ENCODE data around the gene BIRC6. TPM values are rescaled to one million over a fixed set of nuclear protein-coding genes. Genes with fewer than 3 reads are reported as not detected.
A peak's percentile ranks its signal among the peaks of the same experiment; 100 is the strongest.
"Not testable (repeated sequence)": the region's sequence is repeated elsewhere in the genome, so short reads cannot be mapped to it uniquely, and the experiment has no call there.

Gene BIRC6
- total and polyA plus RNA-seq, 2 donors (not counting 1 experiment from before 2014, with no cell fraction given): 46.7 to 162 TPM

DNA sequence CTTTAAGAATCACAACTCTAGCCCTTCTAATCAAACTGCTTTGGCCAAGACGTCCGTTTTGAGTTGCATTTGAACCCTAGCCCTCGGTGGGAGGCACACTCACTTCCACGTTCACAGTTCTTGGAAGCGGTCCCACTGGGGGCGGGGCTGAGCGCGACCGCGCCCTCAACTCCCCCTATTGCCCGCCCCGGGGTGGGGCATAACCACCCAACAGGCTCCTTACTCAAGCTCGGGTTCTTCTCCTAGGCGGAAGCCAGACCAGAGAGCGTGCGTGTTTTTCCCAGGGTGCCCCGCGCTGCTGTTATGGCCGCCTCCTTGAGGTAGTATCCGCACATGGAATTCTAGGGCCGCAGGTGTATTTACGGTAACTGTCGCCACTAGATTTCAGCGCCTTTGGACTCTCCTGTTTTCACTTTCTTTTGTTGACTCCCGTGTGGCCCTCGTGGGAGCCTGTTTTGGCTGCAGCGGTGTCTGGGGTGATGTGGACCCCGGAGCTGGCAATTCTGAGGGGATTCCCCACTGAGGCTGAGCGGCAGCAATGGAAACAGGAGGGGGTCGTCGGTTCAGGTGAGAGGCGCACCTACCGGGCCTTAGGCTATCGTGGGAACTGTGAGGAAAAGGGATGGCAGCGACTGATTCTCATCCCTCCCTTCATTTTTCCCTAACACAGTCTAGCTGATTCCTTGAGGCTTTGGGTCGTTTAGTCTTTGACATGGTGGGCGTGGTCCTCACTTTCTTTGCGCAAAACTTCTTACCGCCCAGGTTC lies 271.2 kb downstream of the BIRC6 start, which contains the start of gene TTC27:
Gene TTC27, plus strand, starts transcription at position 237 of the 766 bp plus-strand sequence. Its CDS starts 243 bp downstream, at position 480.
- Histone ChIP-seq H4K20me1 (ENCODE audit: control insufficient read depth, extremely low read depth, insufficient read depth, low read length) (no peaks in the 10 kb centered on the region), H3K36me3 (ENCODE audit: control insufficient read depth, insufficient read depth, low read length) (peaks cover 1% of the 10 kb centered on the region), H3K4me2 (ENCODE audit: extremely low read depth, insufficient read depth, low read length) (peak within 1 kb of the TSS; percentile 86), H3K4me3 (replicated peaks in 1 of 4; ENCODE audit: control extremely low read depth in 1 of 4, insufficient read depth in 1 of 4, low read depth in 3 of 4, low read length in 4 of 4) (peak within 1 kb of the TSS; percentile 45 to 98 (median 78)), H3K27me3 (ENCODE audit: control insufficient read depth, insufficient read depth, low read length) (no peaks in the 10 kb centered on the region), H3K79me2 (ENCODE audit: control insufficient read depth, insufficient read depth, low read length) (peaks cover 10% of the 10 kb centered on the region), H3K4me1 (ENCODE audit: control insufficient read depth, extremely low read depth, insufficient read depth, low read length) (no peaks in the 10 kb centered on the region), H3K9me3 (ENCODE audit: control insufficient read depth, insufficient read depth, low read depth, low read length) (no peaks in the 10 kb centered on the region), H3K27ac (ENCODE audit: insufficient read depth, low read length) (peak within 1 kb of the TSS; percentile 76), H3K9ac (ENCODE audit: insufficient read depth, low read length) (peak within 1 kb of the TSS; percentile 54), H2AFZ (ENCODE audit: low read length) (peak within 1 kb of the TSS; percentile 97)
- DNase-seq (ENCODE audit: low read depth in 2 of 2): peak; percentile 94 to 95
- TF ChIP-seq, protein P1, sequence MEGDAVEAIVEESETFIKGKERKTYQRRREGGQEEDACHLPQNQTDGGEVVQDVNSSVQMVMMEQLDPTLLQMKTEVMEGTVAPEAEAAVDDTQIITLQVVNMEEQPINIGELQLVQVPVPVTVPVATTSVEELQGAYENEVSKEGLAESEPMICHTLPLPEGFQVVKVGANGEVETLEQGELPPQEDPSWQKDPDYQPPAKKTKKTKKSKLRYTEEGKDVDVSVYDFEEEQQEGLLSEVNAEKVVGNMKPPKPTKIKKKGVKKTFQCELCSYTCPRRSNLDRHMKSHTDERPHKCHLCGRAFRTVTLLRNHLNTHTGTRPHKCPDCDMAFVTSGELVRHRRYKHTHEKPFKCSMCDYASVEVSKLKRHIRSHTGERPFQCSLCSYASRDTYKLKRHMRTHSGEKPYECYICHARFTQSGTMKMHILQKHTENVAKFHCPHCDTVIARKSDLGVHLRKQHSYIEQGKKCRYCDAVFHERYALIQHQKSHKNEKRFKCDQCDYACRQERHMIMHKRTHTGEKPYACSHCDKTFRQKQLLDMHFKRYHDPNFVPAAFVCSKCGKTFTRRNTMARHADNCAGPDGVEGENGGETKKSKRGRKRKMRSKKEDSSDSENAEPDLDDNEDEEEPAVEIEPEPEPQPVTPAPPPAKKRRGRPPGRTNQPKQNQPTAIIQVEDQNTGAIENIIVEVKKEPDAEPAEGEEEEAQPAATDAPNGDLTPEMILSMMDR (conservative IDR thresholded peaks at IDR 0.05 in 1 of 2, IDR thresholded peaks at IDR 0.05 in 1 of 2; ENCODE audit: low read depth in 1 of 2, low read length in 2 of 2): no peak
- TF ChIP-seq EZH2 (IDR thresholded peaks at IDR 0.05; ENCODE audit: low read length, missing control alignments): no peak

DNA sequence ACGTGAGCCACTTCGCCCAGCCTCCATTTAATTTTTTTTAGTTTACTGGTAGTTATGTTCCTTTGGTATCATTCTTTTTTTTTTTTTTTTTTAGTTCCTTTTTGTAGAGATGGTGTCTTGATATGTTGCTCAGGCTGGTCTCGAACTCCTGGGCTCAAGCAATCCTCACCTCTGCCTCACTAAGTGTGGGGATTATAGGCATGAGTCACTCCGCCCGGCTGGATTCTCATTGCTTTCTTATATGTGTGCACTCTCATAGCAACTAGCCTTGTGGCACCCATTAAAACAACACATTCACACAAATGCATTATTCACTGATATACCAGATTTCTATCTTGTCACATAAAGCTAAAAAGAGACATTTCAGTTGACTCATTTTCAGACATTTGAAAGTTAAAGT lies 275.3 kb downstream of the BIRC6 start:
- Histone ChIP-seq H4K20me1 (ENCODE audit: control insufficient read depth, extremely low read depth, insufficient read depth, low read length) (no peaks in the 10 kb centered on the region), H3K4me3 (replicated peaks in 1 of 4; ENCODE audit: control extremely low read depth in 1 of 4, insufficient read depth in 1 of 4, low read depth in 3 of 4, low read length in 4 of 4) (no peak overlapping the region), H3K9ac (ENCODE audit: insufficient read depth, low read length) (no peak overlapping the region), H3K4me1 (ENCODE audit: control insufficient read depth, extremely low read depth, insufficient read depth, low read length) (no peaks in the 10 kb centered on the region), H3K36me3 (ENCODE audit: control insufficient read depth, insufficient read depth, low read length) (peaks cover 1% of the 10 kb centered on the region), H3K9me3 (ENCODE audit: control insufficient read depth, insufficient read depth, low read depth, low read length) (no peaks in the 10 kb centered on the region), H3K4me2 (ENCODE audit: extremely low read depth, insufficient read depth, low read length) (no peak overlapping the region), H2AFZ (ENCODE audit: low read length) (no peak overlapping the region), H3K27me3 (ENCODE audit: control insufficient read depth, insufficient read depth, low read length) (no peaks in the 10 kb centered on the region), H3K79me2 (ENCODE audit: control insufficient read depth, insufficient read depth, low read length) (peaks cover 10% of the 10 kb centered on the region), H3K27ac (ENCODE audit: insufficient read depth, low read length) (no peak overlapping the region)
- DNase-seq (ENCODE audit: low read depth in 2 of 2): peak; percentile 24 to 60
- TF ChIP-seq EZH2 (IDR thresholded peaks at IDR 0.05; ENCODE audit: low read length, missing control alignments): no peak

DNA sequence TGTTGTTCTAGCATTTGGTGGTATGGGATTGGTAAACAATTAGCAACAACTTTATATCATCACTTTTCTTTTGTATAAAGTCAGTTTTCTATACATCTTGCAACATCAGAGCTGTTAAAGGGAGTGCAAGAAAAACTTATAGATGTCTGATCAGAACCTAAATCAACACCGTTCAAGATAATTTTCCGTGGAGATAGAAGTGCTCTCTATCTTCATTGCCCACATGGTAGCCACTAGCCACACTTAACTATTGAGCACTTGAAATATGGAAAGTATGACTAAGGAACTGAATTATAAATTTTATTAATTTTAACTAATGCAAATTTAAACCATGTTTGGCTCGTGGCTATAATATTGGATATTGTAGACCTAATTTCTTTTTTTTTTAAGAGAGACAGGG lies 276.2 kb downstream of the BIRC6 start:
- Histone ChIP-seq H3K9ac (ENCODE audit: insufficient read depth, low read length) (no peak overlapping the region), H3K4me1 (ENCODE audit: control insufficient read depth, extremely low read depth, insufficient read depth, low read length) (no peaks in the 10 kb centered on the region), H4K20me1 (ENCODE audit: control insufficient read depth, extremely low read depth, insufficient read depth, low read length) (no peaks in the 10 kb centered on the region), H3K79me2 (ENCODE audit: control insufficient read depth, insufficient read depth, low read length) (peaks cover 10% of the 10 kb centered on the region), H2AFZ (ENCODE audit: low read length) (no peak overlapping the region), H3K36me3 (ENCODE audit: control insufficient read depth, insufficient read depth, low read length) (peaks cover 1% of the 10 kb centered on the region), H3K4me3 (replicated peaks in 1 of 4; ENCODE audit: control extremely low read depth in 1 of 4, insufficient read depth in 1 of 4, low read depth in 3 of 4, low read length in 4 of 4) (no peak overlapping the region), H3K27ac (ENCODE audit: insufficient read depth, low read length) (no peak overlapping the region), H3K9me3 (ENCODE audit: control insufficient read depth, insufficient read depth, low read depth, low read length) (no peaks in the 10 kb centered on the region), H3K4me2 (ENCODE audit: extremely low read depth, insufficient read depth, low read length) (no peak overlapping the region), H3K27me3 (ENCODE audit: control insufficient read depth, insufficient read depth, low read length) (no peaks in the 10 kb centered on the region)
- no peak for TF ChIP-seq EZH2 (IDR thresholded peaks at IDR 0.05; ENCODE audit: low read length, missing control alignments)
- TF ChIP-seq, protein P1 (conservative IDR thresholded peaks at IDR 0.05 in 1 of 2, IDR thresholded peaks at IDR 0.05 in 1 of 2; ENCODE audit: low read depth in 1 of 2, low read length in 2 of 2): no peak
- no peak for DNase-seq (ENCODE audit: low read depth in 2 of 2)

DNA sequence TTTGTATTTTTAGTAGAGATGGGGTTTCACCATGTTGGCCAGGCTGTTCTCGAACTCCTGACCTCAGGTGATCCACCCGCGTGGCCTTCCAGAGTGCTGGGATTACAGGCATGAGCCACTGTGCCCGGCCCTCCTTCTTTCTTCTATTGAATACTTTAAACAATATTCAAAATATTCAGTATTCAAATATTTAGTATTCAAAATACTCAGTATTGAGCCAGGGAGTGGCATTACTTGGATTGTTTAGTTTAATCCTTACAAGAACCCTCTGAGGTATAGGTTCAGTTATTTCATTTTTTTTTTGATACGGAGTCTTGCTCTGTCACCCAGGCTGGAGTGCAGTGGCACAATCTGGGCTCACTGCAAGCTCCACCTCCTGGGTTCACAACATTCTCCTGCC lies 281.7 kb downstream of the BIRC6 start:
- H3K36me3 ChIP-seq (ENCODE audit: control insufficient read depth, insufficient read depth, low read length); H3K27me3 ChIP-seq (ENCODE audit: control insufficient read depth, insufficient read depth, low read length); H3K9me3 ChIP-seq (ENCODE audit: control insufficient read depth, insufficient read depth, low read depth, low read length); H3K27ac ChIP-seq (ENCODE audit: insufficient read depth, low read length); H3K4me1 ChIP-seq (ENCODE audit: control insufficient read depth, extremely low read depth, insufficient read depth, low read length); H3K4me3 ChIP-seq (replicated peaks in 1 of 4; ENCODE audit: control extremely low read depth in 1 of 4, insufficient read depth in 1 of 4, low read depth in 3 of 4, low read length in 4 of 4); DNase-seq (ENCODE audit: low read depth in 2 of 2); H2AFZ ChIP-seq (ENCODE audit: low read length); H3K4me2 ChIP-seq (ENCODE audit: extremely low read depth, insufficient read depth, low read length); H3K79me2 ChIP-seq (ENCODE audit: control insufficient read depth, insufficient read depth, low read length); H3K9ac ChIP-seq (ENCODE audit: insufficient read depth, low read length); H4K20me1 ChIP-seq (ENCODE audit: control insufficient read depth, extremely low read depth, insufficient read depth, low read length): not testable (repeated sequence)

Measured in fibroblast of lung (primary cell).